ENCODE measurements around the gene NF1.
"Not testable (repeated sequence)": the region's sequence is repeated elsewhere in the genome, so short reads cannot be mapped to it uniquely, and the experiment has no call there.

The NF1 gene

GRCh38 chr17:31095236-31096105 is 694 bp downstream of the NF1 start:
- Mint-ChIP-seq H3K27ac (peak overlapping the region; percentile 83), H3K9me3 (no peaks in the 10 kb centered on the region), H3K27me3 (no peaks in the 10 kb centered on the region), H3K4me3 (peak overlapping the region; percentile 86), H3K4me1 (peaks cover 20% of the 10 kb centered on the region), H3K36me3 (no peaks in the 10 kb centered on the region)
- CTCF ChIA-PET: no interaction called here
- peak; percentile 40 for DNase-seq

- CTCF ChIA-PET: no interaction called here
- Mint-ChIP-seq H3K4me3 (peak overlapping the region; percentile 86), H3K36me3 (no peaks in the 10 kb centered on the region), H3K4me1 (peaks cover 20% of the 10 kb centered on the region), H3K27me3 (no peaks in the 10 kb centered on the region), H3K27ac (peak overlapping the region; percentile 26), H3K9me3 (no peaks in the 10 kb centered on the region)
- no peak for DNase-seq
These were observed 1.3 kb downstream of the NF1 start for GRCh38 chr17:31096106-31096436.

GRCh38 chr17:31099016-31099415 is 4.2 kb downstream of the NF1 start:
- no peaks in the 10 kb centered on the region for H3K9me3 Mint-ChIP-seq
- no peak overlapping the region for H3K27ac Mint-ChIP-seq
- CTCF ChIA-PET: interaction anchor here (1.0 to 1.2 kb wide), 2 partner anchors 31 to 87 kb away, joined by 3 to 4 read pairs; no protein-coding TSS in a partner anchor
- no peak overlapping the region for H3K4me3 Mint-ChIP-seq
- H3K4me1 Mint-ChIP-seq: peaks cover 15% of the 10 kb centered on the region
- no peak for DNase-seq
- H3K36me3 Mint-ChIP-seq: no peaks in the 10 kb centered on the region
- H3K27me3 Mint-ChIP-seq: no peaks in the 10 kb centered on the region

GRCh38 chr17:31100840-31101459 is 6.2 kb downstream of the NF1 start:
- CTCF ChIA-PET: no interaction called here
- Mint-ChIP-seq H3K4me1 (peaks cover 7% of the 10 kb centered on the region), H3K36me3 (no peaks in the 10 kb centered on the region), H3K4me3 (no peak overlapping the region), H3K27ac (no peak overlapping the region), H3K9me3 (no peaks in the 10 kb centered on the region), H3K27me3 (no peaks in the 10 kb centered on the region)
- no peak for DNase-seq

GRCh38 chr17:31101943-31102342 is 7.2 kb downstream of the NF1 start:
- CTCF ChIA-PET: no interaction called here
- Mint-ChIP-seq H3K27me3 (no peaks in the 10 kb centered on the region), H3K27ac (no peak overlapping the region), H3K9me3 (no peaks in the 10 kb centered on the region), H3K4me3 (no peak overlapping the region), H3K36me3 (no peaks in the 10 kb centered on the region), H3K4me1 (no peaks in the 10 kb centered on the region)
- DNase-seq: no peak

- Mint-ChIP-seq H3K27ac (no peak overlapping the region), H3K4me3 (no peak overlapping the region), H3K4me1 (no peaks in the 10 kb centered on the region), H3K9me3 (no peaks in the 10 kb centered on the region), H3K27me3 (no peaks in the 10 kb centered on the region), H3K36me3 (no peaks in the 10 kb centered on the region)
- no peak for DNase-seq
- CTCF ChIA-PET: no interaction called here
These were observed 11.2 kb downstream of the NF1 start for GRCh38 chr17:31105991-31106390.

- no peak for DNase-seq
- Mint-ChIP-seq H3K4me1 (peaks cover 2% of the 10 kb centered on the region), H3K27me3 (no peaks in the 10 kb centered on the region), H3K27ac (no peak overlapping the region), H3K9me3 (no peaks in the 10 kb centered on the region), H3K4me3 (no peak overlapping the region), H3K36me3 (no peaks in the 10 kb centered on the region)
- CTCF ChIA-PET: no interaction called here
These were observed 16.4 kb downstream of the NF1 start for GRCh38 chr17:31111183-31111582.

- no peak overlapping the region for H3K27ac Mint-ChIP-seq
- no peaks in the 10 kb centered on the region for H3K27me3 Mint-ChIP-seq
- CTCF ChIA-PET: interaction anchor here (0.6 kb wide), 1 partner anchor 804 kb away, joined by 3 read pairs; no protein-coding TSS in a partner anchor
- H3K4me1 Mint-ChIP-seq: peaks cover 2% of the 10 kb centered on the region
- no peaks in the 10 kb centered on the region for H3K9me3 Mint-ChIP-seq
- H3K36me3 Mint-ChIP-seq: no peaks in the 10 kb centered on the region
- H3K4me3 Mint-ChIP-seq: no peak overlapping the region
- DNase-seq: no peak
These were observed 17.4 kb downstream of the NF1 start for GRCh38 chr17:31112001-31112661.

GRCh38 chr17:31113368-31113767 is 18.6 kb downstream of the NF1 start:
- H3K27ac Mint-ChIP-seq, DNase-seq, H3K4me3 Mint-ChIP-seq, H3K27me3 Mint-ChIP-seq, CTCF ChIA-PET, H3K4me1 Mint-ChIP-seq, H3K9me3 Mint-ChIP-seq, H3K36me3 Mint-ChIP-seq: not testable (repeated sequence)

GRCh38 chr17:31113939-31114338 is 19.2 kb downstream of the NF1 start:
- CTCF ChIA-PET: no interaction called here
- Mint-ChIP-seq H3K27me3 (no peaks in the 10 kb centered on the region), H3K36me3 (no peaks in the 10 kb centered on the region), H3K4me3 (no peak overlapping the region), H3K4me1 (peaks cover 2% of the 10 kb centered on the region), H3K27ac (no peak overlapping the region), H3K9me3 (no peaks in the 10 kb centered on the region)
- no peak for DNase-seq

GRCh38 chr17:31114956-31115555 is 20.3 kb downstream of the NF1 start:
- H3K36me3 Mint-ChIP-seq: peaks cover 2% of the 10 kb centered on the region
- peaks cover 2% of the 10 kb centered on the region for H3K4me1 Mint-ChIP-seq
- no peak overlapping the region for H3K4me3 Mint-ChIP-seq
- no peaks in the 10 kb centered on the region for H3K27me3 Mint-ChIP-seq
- no peaks in the 10 kb centered on the region for H3K9me3 Mint-ChIP-seq
- no peak for DNase-seq
- no peak overlapping the region for H3K27ac Mint-ChIP-seq
- CTCF ChIA-PET: no interaction called here

GRCh38 chr17:31116167-31116566 is 21.4 kb downstream of the NF1 start:
- Mint-ChIP-seq H3K36me3 (peaks cover 2% of the 10 kb centered on the region), H3K27ac (no peak overlapping the region), H3K9me3 (no peaks in the 10 kb centered on the region), H3K4me1 (peaks cover 2% of the 10 kb centered on the region), H3K4me3 (no peak overlapping the region), H3K27me3 (no peaks in the 10 kb centered on the region)
- DNase-seq: no peak
- CTCF ChIA-PET: no interaction called here

GRCh38 chr17:31122746-31123145 is 28.0 kb downstream of the NF1 start:
- no peaks in the 10 kb centered on the region for H3K9me3 Mint-ChIP-seq
- H3K27ac Mint-ChIP-seq: no peak overlapping the region
- no peak overlapping the region for H3K4me3 Mint-ChIP-seq
- no peaks in the 10 kb centered on the region for H3K4me1 Mint-ChIP-seq
- no peaks in the 10 kb centered on the region for H3K27me3 Mint-ChIP-seq
- peaks cover 2% of the 10 kb centered on the region for H3K36me3 Mint-ChIP-seq
- no peak for DNase-seq
- CTCF ChIA-PET: no interaction called here

- Mint-ChIP-seq H3K4me3 (no peak overlapping the region), H3K27me3 (no peaks in the 10 kb centered on the region), H3K36me3 (no peaks in the 10 kb centered on the region), H3K27ac (no peak overlapping the region), H3K4me1 (no peaks in the 10 kb centered on the region), H3K9me3 (no peaks in the 10 kb centered on the region)
- CTCF ChIA-PET: no interaction called here
- DNase-seq: no peak
These were observed 31.5 kb downstream of the NF1 start for GRCh38 chr17:31126318-31126717.
